Transverse colon (tissue), 4 donors: Measurements from ENCODE around the gene SLC15A5. TPM values are rescaled to one million over a fixed set of nuclear protein-coding genes. Genes with fewer than 3 reads are reported as not detected.

ENCODE experiments used
- DNase-seq: peaks from one replicate; pipeline ENCODE4 v3.0.0-alpha.2; 2019
- H3K27ac ChIP-seq, 4 donors: fragments of 200-600 bp; sonication (generic); 2 replicates each; pipeline ENCODE4 v1.5.1; 2016 to 2018; ENCODE audit warnings: inconsistent platforms in 4 of 4
- H3K27me3 ChIP-seq: fragments of 200-600 bp; sonication (generic); 2 replicates; pipeline ENCODE4 v1.5.1; 2017; ENCODE audit warnings: inconsistent platforms
- H3K36me3 ChIP-seq, 4 donors: fragments of 200-600 bp; sonication (generic); 2 replicates each; pipeline ENCODE4 v1.5.1; 2017 to 2019; ENCODE audit warnings: inconsistent platforms in 4 of 4
- H3K4me1 ChIP-seq, 4 donors: fragments of 200-600 bp; sonication (generic); 2 replicates each; pipeline ENCODE4 v1.5.1; 2017 to 2020; ENCODE audit warnings: inconsistent platforms in 4 of 4
- H3K4me3 ChIP-seq, 4 donors: fragments of 200-600 bp; sonication (generic); 1 replicate in 1 of 4; 2 replicates in 3 of 4; pipeline versions ENCODE4 v1.5.1 to v1.6.1; 2017 to 2019; ENCODE audit warnings: inconsistent platforms in 4 of 4
- H3K9me3 ChIP-seq, 2 donors: fragments of 200-600 bp; sonication (generic); 2 replicates each; pipeline ENCODE4 v1.5.1; 2017 to 2019; ENCODE audit warnings: inconsistent platforms in 2 of 2
- CTCF ChIP-seq, 5 experiments: fragments of 200-600 bp in 3 of 5; fragments of 450-650 bp in 2 of 5; sonication (generic) in 3 of 5; IDR thresholded peaks; 1 replicate in 2 of 5; 2 replicates in 3 of 5; pipeline ENCODE4 v1.5.1; 2016 to 2017; ENCODE audit warnings: antibody characterized with exemption in 5 of 5, inconsistent platforms in 3 of 5, mild to moderate bottlenecking in 2 of 5, moderate library complexity in 1 of 5
- EP300 ChIP-seq: sonication (generic); formaldehyde crosslinking; IDR thresholded peaks from one replicate; pipeline ENCODE4 v1.6.1; 2017; ENCODE audit warnings: antibody characterized with exemption, low read depth
- POLR2A ChIP-seq: fragments of 450-650 bp; IDR thresholded peaks from one replicate; pipeline ENCODE4 v1.6.1; 2016; ENCODE audit warnings: antibody characterized with exemption, mild to moderate bottlenecking, moderate library complexity
- POLR2AphosphoS5 ChIP-seq, 3 donors: sonication (generic); formaldehyde crosslinking; IDR thresholded peaks; one replicate each; pipeline ENCODE4 v1.6.1; 2016; ENCODE audit warnings: antibody characterized with exemption in 3 of 3
- WGBS, 2 donors: methylation state at CpG; one replicate each; pipeline ENCODE4 v1.1.5; 2018; ENCODE audit warnings: low coverage in 1 of 2; 5-methylcytosine and 5-hydroxymethylcytosine counted together
- in situ Hi-C, 4 donors: fragments of 200-750 bp; cut with MboI; loops; one replicate each; pipeline versions ENCODE4 v1.15.0 to v1.15.1; 2017; ENCODE audit warnings: low sequenced_read_pairs in 3 of 4, low pct_ligation_motif_present in 1 of 4, low pct_unique_long_range_greater_than_20kb in 1 of 4
- intact Hi-C: fragments of 100-400 bp; cut with DNase I; formaldehyde crosslinking; loops from one replicate; pipeline ENCODE4 v1.15.1; 2023; ENCODE audit warnings: low total_unique reads
- total RNA-seq, 4 donors: library from RNA; depleted of rRNA; stranded (reverse); fragments of >200 nt; gene quantifications; one replicate each; pipeline ENCODE4 v1.1.0, GENCODE V29; 2016

The SLC15A5 gene
- total RNA-seq, 4 donors from 2014 or later, result not detected

DNA sequence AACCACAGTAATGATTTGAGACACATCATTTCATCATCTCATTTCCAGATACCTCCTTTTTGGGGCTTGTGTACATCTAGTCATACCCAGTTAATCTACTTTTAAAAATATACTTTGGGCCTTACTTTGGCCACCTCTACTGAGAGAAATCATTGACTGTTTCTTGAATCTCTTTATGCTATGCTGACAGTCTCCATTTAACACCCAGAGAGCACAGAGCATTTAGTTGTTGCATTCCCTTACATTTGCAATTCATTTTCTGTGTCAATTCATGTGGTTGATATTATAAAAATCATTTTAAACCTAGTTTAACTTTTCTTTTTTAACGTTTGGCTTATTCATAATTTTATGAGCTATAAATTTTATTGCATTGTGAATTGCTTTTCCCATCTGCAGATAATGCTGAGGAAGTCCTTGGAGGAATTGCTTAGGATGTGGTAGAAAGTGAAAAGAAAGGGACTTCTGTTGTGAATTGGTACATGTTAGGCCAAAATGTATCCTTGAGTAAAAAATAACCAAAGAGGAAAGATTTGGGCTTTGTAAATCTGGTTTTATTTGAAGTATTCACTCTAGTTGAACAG, 17.0 kb upstream of the SLC15A5 start:
- Histone ChIP-seq H3K9me3 (no peaks in the 10 kb centered on the region), H3K4me1 (peaks cover 0 to 16% (median 5%) of the 10 kb centered on the region in 4 donors), H3K4me3 (no peak overlapping the region), H3K27me3 (no peaks in the 10 kb centered on the region), H3K27ac (peak overlapping the region in 1 of 4 donors; percentile 1), H3K36me3 (no peaks in the 10 kb centered on the region)
- WGBS, 2 donors, result 0 to 15% methylated on average over 1 of the region's 1 CpG
- intact Hi-C loops, result no loop called here
- in situ Hi-C loops, result no loop called here
- DNase-seq, result no peak
- TF ChIP-seq EP300, result no peak
- no peak for TF ChIP-seq CTCF (IDR thresholded peaks at IDR 0.05)
- TF ChIP-seq POLR2A, result no peak

- in situ Hi-C loops, result no loop called here
- no peaks in the 10 kb centered on the region for H3K36me3 ChIP-seq
- no peaks in the 10 kb centered on the region for H3K9me3 ChIP-seq
- 79 to 85% methylated on average over 4 of the region's 4 CpGs for WGBS, 2 donors
- peaks cover 0 to 10% (median 4%) of the 10 kb centered on the region in 4 donors for H3K4me1 ChIP-seq
- TF ChIP-seq CTCF (IDR thresholded peaks at IDR 0.05), result no peak
- TF ChIP-seq EP300, result no peak
- no peak for TF ChIP-seq POLR2AphosphoS5 (IDR thresholded peaks at IDR 0.05)
- no peak for TF ChIP-seq POLR2A
- intact Hi-C loops, result no loop called here
- no peak overlapping the region for H3K27ac ChIP-seq
- no peak overlapping the region for H3K4me3 ChIP-seq
- DNase-seq, result no peak
- H3K27me3 ChIP-seq, result no peaks in the 10 kb centered on the region
Observed at GRCh38 chr12:16291032-16291431, 13.5 kb upstream of the SLC15A5 start.

- Histone ChIP-seq H3K4me1 (peaks cover 0 to 10% (median 0%) of the 10 kb centered on the region in 4 donors), H3K27me3 (no peaks in the 10 kb centered on the region), H3K9me3 (no peaks in the 10 kb centered on the region), H3K36me3 (no peaks in the 10 kb centered on the region), H3K27ac (no peak overlapping the region), H3K4me3 (no peak overlapping the region)
- 89% methylated on average over 3 of the region's 3 CpGs; no CpG with 5 or more reads in 1 of the 2 donors for WGBS, 2 donors
- in situ Hi-C loops, result no loop called here
- no peak for DNase-seq
- intact Hi-C loops, result no loop called here
- TF ChIP-seq POLR2A (no peak), CTCF (IDR thresholded peaks at IDR 0.05) (no peak), EP300 (no peak), POLR2AphosphoS5 (IDR thresholded peaks at IDR 0.05) (no peak)
Observed at GRCh38 chr12:16285586-16285985, 8.1 kb upstream of the SLC15A5 start.

GRCh38 chr12:16282978-16283377, 5.5 kb upstream of the SLC15A5 start:
- intact Hi-C loops (no loop called here), in situ Hi-C loops (no loop called here)
- H3K27me3 ChIP-seq, result no peaks in the 10 kb centered on the region

More at GRCh38 chr12:16282978-16283377, 5.5 kb upstream of the SLC15A5 start:
- Histone ChIP-seq H3K4me1 (peaks cover 0 to 11% (median 0%) of the 10 kb centered on the region in 4 donors), H3K27ac (no peak overlapping the region), H3K4me3 (no peak overlapping the region), H3K9me3 (no peaks in the 10 kb centered on the region), H3K36me3 (no peaks in the 10 kb centered on the region)
- no peak for DNase-seq
- TF ChIP-seq POLR2AphosphoS5 (IDR thresholded peaks at IDR 0.05) (no peak), CTCF (IDR thresholded peaks at IDR 0.05) (no peak)
- WGBS, 2 donors, result 50 to 76% methylated on average over 2 of the region's 2 CpGs
